Muscle layer of colon (tissue), 2 donors: ENCODE measurements around the gene VWA5B1.

ENCODE experiments used
- H3K27ac ChIP-seq: one replicate; pipeline ENCODE4 v1.7.0; 2013; ENCODE audit warnings: low read depth, mild to moderate bottlenecking, low read length, moderate library complexity
- H3K27me3 ChIP-seq, 2 donors: one replicate each; pipeline ENCODE4 v1.7.0; 2013; ENCODE audit warnings: low read length in 2 of 2, mild to moderate bottlenecking in 2 of 2; ENCODE audit not compliant: insufficient read depth in 2 of 2, control insufficient read depth in 1 of 2
- H3K36me3 ChIP-seq: one replicate; pipeline ENCODE4 v1.7.0; 2013; ENCODE audit warnings: mild to moderate bottlenecking, low read length; ENCODE audit not compliant: insufficient read depth
- H3K4me1 ChIP-seq: one replicate; pipeline ENCODE4 v1.7.0; 2013; ENCODE audit warnings: mild to moderate bottlenecking, low read length; ENCODE audit not compliant: insufficient read depth
- H3K4me3 ChIP-seq, 2 donors: one replicate each; pipeline ENCODE4 v1.7.0; 2013; ENCODE audit warnings: low read length in 2 of 2, low read depth in 1 of 2, mild to moderate bottlenecking in 1 of 2, moderate library complexity in 1 of 2
- H3K9ac ChIP-seq: one replicate; pipeline ENCODE4 v1.7.0; 2013; ENCODE audit warnings: low read length
- H3K9me3 ChIP-seq: one replicate; pipeline ENCODE4 v1.7.0; 2013; ENCODE audit warnings: mild to moderate bottlenecking, low read length
- donor health status: abdominal sarcoma.
- donor health status: Adenocarcinoma of cecum.

Gene VWA5B1

DNA sequence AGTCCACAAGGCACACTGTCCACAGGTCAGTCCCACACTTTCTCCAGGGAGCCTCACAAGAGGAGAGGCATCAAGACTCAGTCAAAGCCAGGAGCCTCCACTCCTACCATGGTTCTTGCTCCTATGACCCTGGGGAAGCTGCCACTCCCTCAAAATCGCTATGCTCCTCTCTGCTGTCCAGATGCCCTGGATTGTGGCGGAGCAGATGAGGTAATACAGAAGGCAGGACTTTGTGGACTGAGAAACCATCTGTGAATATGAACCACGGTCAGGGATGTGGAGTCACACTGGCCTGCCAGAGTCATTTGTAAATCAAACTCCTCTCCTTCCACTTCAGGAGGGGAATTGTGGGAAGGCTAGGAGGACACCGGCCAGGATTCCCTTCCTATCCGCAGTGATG lies 20.6 kb downstream of the VWA5B1 start:
- Histone ChIP-seq H3K36me3 (no peaks in the 10 kb centered on the region), H3K27ac (no peak overlapping the region), H3K27me3 (no peaks in the 10 kb centered on the region), H3K9me3 (no peaks in the 10 kb centered on the region), H3K4me1 (no peaks in the 10 kb centered on the region), H3K4me3 (no peak overlapping the region), H3K9ac (no peak overlapping the region)

DNA sequence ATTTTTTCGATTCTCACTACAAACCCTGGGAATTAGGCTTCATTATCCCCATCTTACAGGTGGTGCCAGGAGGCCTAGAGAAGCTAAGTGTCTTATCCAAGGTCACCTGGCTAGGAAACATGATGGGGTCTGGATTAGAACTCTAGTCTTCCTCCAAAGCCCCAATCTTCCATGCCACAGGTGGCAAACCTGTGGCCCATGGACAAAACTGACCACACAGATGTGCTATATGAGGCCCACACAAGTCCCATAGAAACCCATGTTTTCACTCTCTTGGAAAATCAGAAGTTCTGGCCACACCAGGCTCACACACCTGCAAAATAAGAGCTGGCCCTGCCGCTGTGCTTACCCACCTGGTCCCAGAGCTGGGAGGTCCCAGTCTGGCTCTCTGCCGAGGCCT lies 21.6 kb downstream of the VWA5B1 start:
- no peaks in the 10 kb centered on the region for H3K4me1 ChIP-seq
- no peak overlapping the region for H3K4me3 ChIP-seq
- H3K27me3 ChIP-seq = no peaks in the 10 kb centered on the region
- no peaks in the 10 kb centered on the region for H3K9me3 ChIP-seq
- no peak overlapping the region for H3K9ac ChIP-seq
- no peaks in the 10 kb centered on the region for H3K36me3 ChIP-seq
- H3K27ac ChIP-seq = no peak overlapping the region

DNA sequence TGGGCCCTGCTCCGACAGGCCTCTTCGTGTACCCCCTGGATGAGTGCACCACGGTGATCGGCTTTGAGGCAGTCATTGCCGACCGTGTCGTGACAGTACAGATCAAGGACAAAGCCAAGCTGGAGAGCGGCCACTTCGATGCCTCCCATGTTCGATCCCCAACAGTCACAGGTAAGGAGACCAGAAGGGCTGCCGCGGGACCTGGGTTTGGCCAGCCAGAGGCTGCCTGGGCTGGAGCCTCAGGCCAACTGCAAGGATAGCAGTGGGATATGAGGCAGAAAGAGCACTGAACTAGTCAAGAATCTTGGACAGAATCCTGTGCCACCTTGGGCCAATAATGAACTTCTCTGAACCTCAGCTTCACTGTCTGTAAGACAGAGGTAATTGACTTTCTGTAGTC lies 22.1 kb downstream of the VWA5B1 start:
- no peak overlapping the region for H3K27ac ChIP-seq
- no peak overlapping the region for H3K4me3 ChIP-seq
- no peaks in the 10 kb centered on the region for H3K9me3 ChIP-seq
- H3K9ac ChIP-seq = no peak overlapping the region
- no peaks in the 10 kb centered on the region for H3K36me3 ChIP-seq
- H3K27me3 ChIP-seq = no peaks in the 10 kb centered on the region
- no peaks in the 10 kb centered on the region for H3K4me1 ChIP-seq

DNA sequence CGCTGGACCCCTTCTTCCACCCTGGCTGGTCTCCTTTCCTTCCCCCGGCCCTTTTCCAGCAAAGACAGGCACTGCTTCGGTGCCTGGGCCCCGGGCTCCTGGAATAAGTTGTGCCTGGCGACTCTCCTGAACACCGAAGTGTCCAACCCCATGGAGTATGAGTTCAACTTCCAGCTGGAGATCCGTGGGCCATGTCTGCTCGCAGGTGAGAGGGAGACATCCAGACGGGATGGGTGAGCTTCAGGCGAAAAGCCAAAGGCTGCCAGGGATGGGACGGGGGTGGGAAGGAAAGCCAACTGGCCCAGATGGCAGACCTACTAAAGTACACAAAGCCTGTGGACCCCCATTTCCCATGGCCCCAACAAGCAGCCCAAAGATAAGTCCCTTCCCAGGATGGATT lies 26.8 kb downstream of the VWA5B1 start:
- H3K9me3 ChIP-seq = no peaks in the 10 kb centered on the region
- H3K27me3 ChIP-seq = no peaks in the 10 kb centered on the region
- H3K4me1 ChIP-seq = no peaks in the 10 kb centered on the region
- no peak overlapping the region for H3K27ac ChIP-seq
- no peak overlapping the region for H3K4me3 ChIP-seq
- no peak overlapping the region for H3K9ac ChIP-seq
- no peaks in the 10 kb centered on the region for H3K36me3 ChIP-seq

DNA sequence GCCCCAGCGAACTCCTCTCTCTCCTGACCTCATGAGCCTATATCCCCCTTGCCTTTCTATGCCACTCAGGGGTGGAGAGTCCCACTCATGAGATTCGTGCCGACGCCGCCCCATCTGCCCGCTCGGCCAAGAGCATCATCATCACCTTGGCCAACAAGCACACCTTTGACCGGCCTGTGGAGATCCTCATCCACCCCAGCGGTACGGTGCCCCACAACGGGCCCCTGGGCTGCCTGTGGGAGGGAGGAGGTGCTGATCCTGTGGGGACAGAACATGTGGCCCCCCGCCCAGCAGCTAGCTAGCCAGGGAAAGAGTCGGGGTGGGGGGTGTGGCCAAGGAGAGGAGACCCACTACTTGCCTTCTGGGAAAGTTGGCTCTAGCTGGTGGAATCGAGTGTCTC lies 27.8 kb downstream of the VWA5B1 start:
- Histone ChIP-seq H3K9me3 (no peaks in the 10 kb centered on the region), H3K4me1 (no peaks in the 10 kb centered on the region), H3K27ac (no peak overlapping the region), H3K9ac (no peak overlapping the region), H3K36me3 (no peaks in the 10 kb centered on the region), H3K4me3 (no peak overlapping the region), H3K27me3 (no peaks in the 10 kb centered on the region)

DNA sequence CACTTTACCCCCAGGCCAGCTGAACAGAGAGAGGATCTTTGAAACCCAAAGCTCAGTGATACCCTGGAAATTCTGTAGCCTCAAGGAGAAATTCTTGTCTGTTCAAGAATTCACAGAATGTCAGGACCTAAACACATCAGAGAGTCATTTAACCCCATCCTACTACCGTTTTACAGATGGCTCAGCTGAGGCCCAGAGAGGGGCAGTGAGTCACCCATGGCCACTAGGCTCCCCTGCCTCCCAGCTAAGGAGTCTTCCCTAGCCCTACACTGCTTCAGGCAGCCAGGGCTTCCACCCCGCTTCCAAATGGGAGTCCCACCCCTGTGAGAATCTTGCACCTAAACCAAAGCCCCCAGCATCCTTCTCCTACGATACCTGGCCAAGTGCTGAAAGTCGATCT lies 28.3 kb downstream of the VWA5B1 start:
- Histone ChIP-seq H3K9me3 (no peaks in the 10 kb centered on the region), H3K4me1 (no peaks in the 10 kb centered on the region), H3K36me3 (no peaks in the 10 kb centered on the region), H3K27ac (no peak overlapping the region), H3K9ac (no peak overlapping the region), H3K27me3 (no peaks in the 10 kb centered on the region), H3K4me3 (no peak overlapping the region)

DNA sequence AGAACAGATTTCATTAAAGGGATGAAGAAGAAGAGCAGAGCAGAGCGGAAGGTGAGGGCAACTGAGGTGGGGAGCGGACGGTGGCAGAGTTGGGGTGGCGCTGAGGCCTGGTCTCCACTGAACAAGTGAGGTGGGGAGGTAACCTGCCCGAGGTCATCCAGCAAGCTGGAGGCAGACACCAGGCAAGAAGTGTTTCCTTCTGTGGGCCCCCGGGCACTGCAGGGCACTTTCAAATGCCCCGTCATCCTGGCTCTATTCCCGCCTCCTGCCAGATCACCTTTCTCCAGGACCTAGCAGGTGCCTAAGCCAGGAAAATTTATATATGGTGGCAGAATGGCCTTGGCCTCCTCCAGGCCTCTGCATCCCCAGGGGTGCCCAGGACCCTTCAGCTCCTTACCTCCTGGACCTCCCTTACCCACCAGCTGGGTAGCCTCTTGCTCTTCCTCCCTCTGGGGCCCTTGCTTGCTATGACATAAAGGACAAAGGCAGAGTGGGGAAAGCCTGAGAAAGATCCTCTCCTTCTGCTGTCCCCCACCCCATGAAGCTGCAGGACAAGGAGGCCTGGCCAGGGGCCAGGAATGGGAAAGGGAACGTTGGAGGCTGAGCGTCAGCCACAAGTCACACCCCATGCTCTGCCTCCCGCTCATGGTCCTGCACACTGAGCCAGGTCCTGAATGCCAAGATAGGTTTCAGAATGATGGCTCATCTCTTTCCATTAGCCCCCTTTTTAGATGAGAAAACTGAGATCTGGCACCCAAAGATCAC lies 29.0 kb downstream of the VWA5B1 start:
- H3K27me3 ChIP-seq = no peaks in the 10 kb centered on the region
- no peaks in the 10 kb centered on the region for H3K4me1 ChIP-seq
- H3K27ac ChIP-seq = no peak overlapping the region
- no peak overlapping the region for H3K9ac ChIP-seq
- H3K36me3 ChIP-seq = no peaks in the 10 kb centered on the region
- no peak overlapping the region for H3K4me3 ChIP-seq
- no peaks in the 10 kb centered on the region for H3K9me3 ChIP-seq

DNA sequence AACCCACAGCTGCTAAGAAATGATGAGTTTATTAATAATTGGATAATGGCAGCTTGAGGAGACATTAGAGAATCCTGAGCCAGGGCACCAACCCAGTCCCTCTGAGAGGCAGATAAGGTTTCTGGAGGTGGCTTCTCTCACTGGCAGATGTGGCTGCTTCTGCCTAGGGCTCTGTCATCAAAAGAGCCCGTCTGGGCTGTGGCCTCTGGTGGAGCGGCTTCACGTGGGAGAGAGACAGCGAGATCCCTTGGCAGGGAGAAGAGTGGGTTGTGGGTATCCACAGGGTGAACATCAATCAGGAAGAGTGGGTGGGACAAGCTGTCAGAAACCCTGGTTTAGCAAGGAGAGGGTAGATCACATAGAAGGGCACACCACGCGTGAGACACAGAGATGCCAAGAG lies 30.0 kb downstream of the VWA5B1 start:
- Histone ChIP-seq H3K4me1 (no peaks in the 10 kb centered on the region), H3K9me3 (no peaks in the 10 kb centered on the region), H3K4me3 (no peak overlapping the region), H3K27ac (no peak overlapping the region), H3K9ac (no peak overlapping the region), H3K36me3 (no peaks in the 10 kb centered on the region), H3K27me3 (no peaks in the 10 kb centered on the region)

DNA sequence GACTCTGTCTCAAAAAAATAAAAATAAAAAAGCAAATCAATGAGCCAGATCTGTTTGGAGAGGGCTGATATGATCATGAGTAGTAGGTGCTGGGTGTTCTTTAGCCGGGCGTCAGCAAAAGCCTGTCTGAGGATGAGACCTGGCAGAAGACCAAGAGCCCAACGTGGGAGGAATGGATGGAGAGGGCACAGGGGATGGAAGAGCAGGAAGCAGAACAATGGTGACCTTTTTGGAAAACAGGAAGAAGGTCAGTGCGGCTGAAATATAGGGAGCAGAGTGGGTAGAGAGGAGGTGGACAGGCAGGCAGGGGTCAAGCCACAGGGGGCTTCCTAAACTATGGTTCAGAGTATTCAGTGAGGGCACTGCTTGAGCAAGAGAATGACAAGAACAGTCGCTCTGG lies 30.9 kb downstream of the VWA5B1 start:
- H3K27me3 ChIP-seq = no peaks in the 10 kb centered on the region
- no peaks in the 10 kb centered on the region for H3K9me3 ChIP-seq
- H3K9ac ChIP-seq = no peak overlapping the region
- H3K27ac ChIP-seq = no peak overlapping the region
- H3K36me3 ChIP-seq = no peaks in the 10 kb centered on the region
- peak overlapping the region in 1 of 2 donors; percentile 17 for H3K4me3 ChIP-seq
- no peaks in the 10 kb centered on the region for H3K4me1 ChIP-seq

DNA sequence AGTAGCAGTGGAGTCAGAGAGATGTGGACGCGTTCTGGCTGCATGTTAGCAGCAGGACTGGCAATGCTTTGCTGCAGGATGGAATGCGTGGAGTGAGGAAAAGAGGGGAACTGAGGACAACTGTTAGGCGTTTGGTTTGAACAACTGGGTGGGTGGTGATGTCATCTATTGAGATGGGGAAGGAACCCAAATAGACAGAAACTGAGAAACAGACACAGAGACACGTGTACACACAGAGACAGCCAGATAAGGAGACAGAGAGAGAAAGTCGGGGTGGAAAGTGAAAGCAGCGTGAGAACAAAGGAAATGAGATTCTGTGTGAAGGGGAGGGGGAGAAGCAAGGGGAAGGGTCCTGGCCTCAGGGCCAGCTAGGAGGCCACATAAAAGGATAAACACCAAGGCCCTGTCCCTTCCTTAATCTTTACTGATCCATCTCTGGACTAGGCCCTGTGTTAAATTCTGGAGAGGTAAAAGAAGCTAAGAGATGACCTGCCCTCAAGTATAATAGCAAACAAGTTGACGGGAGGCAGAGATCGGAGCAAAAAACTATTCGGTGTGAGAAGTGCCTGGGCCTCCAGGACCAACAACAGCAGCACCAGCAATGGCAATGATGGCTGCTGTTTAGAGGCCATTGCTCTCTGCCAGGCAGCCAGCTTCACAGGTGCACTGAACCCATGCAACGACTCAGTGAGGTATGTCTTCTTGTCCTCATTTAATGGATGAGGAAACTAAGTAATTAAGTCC lies 31.6 kb downstream of the VWA5B1 start:
- peak overlapping the region in 1 of 2 donors; percentile 17 for H3K4me3 ChIP-seq
- no peaks in the 10 kb centered on the region for H3K4me1 ChIP-seq
- no peak overlapping the region for H3K9ac ChIP-seq
- H3K9me3 ChIP-seq = no peaks in the 10 kb centered on the region
- H3K36me3 ChIP-seq = no peaks in the 10 kb centered on the region
- H3K27me3 ChIP-seq = no peaks in the 10 kb centered on the region
- H3K27ac ChIP-seq = peak overlapping the region; percentile 7

DNA sequence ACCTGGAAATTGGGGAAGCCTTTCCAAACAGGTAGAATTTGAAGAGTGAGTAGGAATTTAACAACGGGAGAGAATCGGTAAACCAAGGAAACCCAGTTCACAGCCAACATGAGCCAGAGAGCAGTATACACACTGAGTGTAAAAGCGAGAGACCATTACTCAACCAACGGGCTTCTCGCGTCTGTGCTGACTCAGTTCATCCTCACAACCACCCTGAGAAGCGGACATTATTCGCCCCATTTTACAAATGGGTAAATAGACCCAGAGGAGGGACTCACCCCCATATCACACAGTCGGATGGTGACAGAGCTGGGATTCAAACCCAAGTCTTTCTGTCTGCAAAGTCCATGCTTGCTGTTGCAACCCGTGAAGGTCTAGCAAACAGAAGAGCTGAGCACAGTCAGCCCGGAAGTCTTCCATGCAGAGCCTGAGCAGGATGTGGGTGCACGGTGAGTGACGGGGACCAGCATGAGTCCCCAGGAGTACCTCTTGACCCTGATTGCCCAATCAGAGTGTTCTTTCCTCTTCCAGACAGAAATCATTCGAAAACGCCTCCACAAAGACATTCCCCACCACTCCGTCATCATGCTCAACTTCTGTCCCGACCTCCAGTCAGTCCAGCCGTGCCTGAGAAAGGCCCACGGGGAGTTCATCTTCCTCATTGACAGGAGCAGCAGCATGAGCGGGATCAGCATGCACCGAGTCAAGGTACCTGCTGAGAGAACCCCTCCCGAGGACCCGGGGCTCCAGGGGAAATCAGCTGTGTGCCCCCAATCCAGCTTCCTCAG lies 32.3 kb downstream of the VWA5B1 start:
- Histone ChIP-seq H3K9me3 (no peaks in the 10 kb centered on the region), H3K4me1 (no peaks in the 10 kb centered on the region), H3K27me3 (no peaks in the 10 kb centered on the region), H3K36me3 (no peaks in the 10 kb centered on the region), H3K9ac (no peak overlapping the region), H3K4me3 (no peak overlapping the region), H3K27ac (no peak overlapping the region)
